Measurements from ENCODE around the gene MYPOP.

GRCh38 chr19:45879971-45880370 is 22.4 kb downstream of the MYPOP start:
- TF ChIP-seq TAF1 (IDR thresholded peaks at IDR 0.05; ENCODE audit: borderline replicate concordance, low read depth, low read length) (no peak), ZNF592 (IDR thresholded peaks at IDR 0.05) (no peak), CTCF (IDR thresholded peaks at IDR 0.05 in 2 of 3, conservative IDR thresholded peaks at IDR 0.05 in 1 of 3; ENCODE audit: control insufficient read depth in 2 of 3, extremely low read depth in 1 of 3, insufficient read depth in 1 of 3, low read depth in 3 of 3, low read length in 3 of 3) (no peak), MAX (IDR thresholded peaks at IDR 0.05; ENCODE audit: low read depth, low read length) (no peak), JUNB (IDR thresholded peaks at IDR 0.05) (no peak), HDAC2 (IDR thresholded peaks at IDR 0.05) (no peak), HDAC6 (IDR thresholded peaks at IDR 0.05; ENCODE audit: unreplicated experiment) (no peak), PRDM15 (CRISPR knock-in tag; IDR thresholded peaks at IDR 0.05) (no peak), POLR2A (IDR thresholded peaks at IDR 0.05; ENCODE audit: low read depth, low read length) (no peak)

Data from GM12878 (cell line).